Measurements from ENCODE around the gene KIAA1217.

The KIAA1217 gene

GRCh38 chr10:24215603-24216002, 6.7 kb downstream of the KIAA1217 start:
- Histone ChIP-seq H3K4me2 (no peak overlapping the region), H3K4me1 (ENCODE audit: low read depth, poor library complexity, severe bottlenecking) (peaks cover 1% of the 10 kb centered on the region)

GRCh38 chr10:24219963-24220362, 11.0 kb downstream of the KIAA1217 start:
- TF ChIP-seq CTCF (conservative IDR thresholded peaks at IDR 0.05; ENCODE audit: low read depth, low read length): no peak

More at GRCh38 chr10:24215603-24216002, 6.7 kb downstream of the KIAA1217 start:
- Histone ChIP-seq H3K27ac (no peak overlapping the region), H2AFZ (ENCODE audit: low read depth) (no peak overlapping the region), H4K20me1 (ENCODE audit: insufficient read depth) (no peaks in the 10 kb centered on the region), H3K36me3 (ENCODE audit: insufficient read depth) (no peaks in the 10 kb centered on the region), H3K9ac (no peak overlapping the region), H3K79me2 (ENCODE audit: insufficient read depth, low read depth) (no peaks in the 10 kb centered on the region), H3K27me3 (ENCODE audit: insufficient read depth, low read depth) (no peaks in the 10 kb centered on the region), H3K4me3 (IDR thresholded peaks at IDR 0.05; ENCODE audit: insufficient read depth, low read depth, low read length) (no peak overlapping the region)
- no peak for TF ChIP-seq CTCF (conservative IDR thresholded peaks at IDR 0.05; ENCODE audit: low read depth, low read length)

GRCh38 chr10:24223341-24223740, 14.4 kb downstream of the KIAA1217 start:
- H2AFZ ChIP-seq (ENCODE audit: low read depth): no peak overlapping the region
- H3K27ac ChIP-seq: no peak overlapping the region
- H3K36me3 ChIP-seq (ENCODE audit: insufficient read depth): no peaks in the 10 kb centered on the region
- no peak overlapping the region for H3K4me3 ChIP-seq (IDR thresholded peaks at IDR 0.05; ENCODE audit: insufficient read depth, low read depth, low read length)
- TF ChIP-seq CTCF (conservative IDR thresholded peaks at IDR 0.05; ENCODE audit: low read depth, low read length): no peak
- H3K79me2 ChIP-seq (ENCODE audit: insufficient read depth, low read depth): no peaks in the 10 kb centered on the region
- no peaks in the 10 kb centered on the region for H3K4me1 ChIP-seq (ENCODE audit: low read depth, poor library complexity, severe bottlenecking)
- no peaks in the 10 kb centered on the region for H3K27me3 ChIP-seq (ENCODE audit: insufficient read depth, low read depth)
- no peaks in the 10 kb centered on the region for H4K20me1 ChIP-seq (ENCODE audit: insufficient read depth)
- H3K4me2 ChIP-seq: no peak overlapping the region
- no peak overlapping the region for H3K9ac ChIP-seq

More at GRCh38 chr10:24219963-24220362, 11.0 kb downstream of the KIAA1217 start:
- H3K4me1 ChIP-seq (ENCODE audit: low read depth, poor library complexity, severe bottlenecking): no peaks in the 10 kb centered on the region
- no peaks in the 10 kb centered on the region for H4K20me1 ChIP-seq (ENCODE audit: insufficient read depth)
- H3K4me2 ChIP-seq: no peak overlapping the region
- no peaks in the 10 kb centered on the region for H3K27me3 ChIP-seq (ENCODE audit: insufficient read depth, low read depth)
- H3K27ac ChIP-seq: no peak overlapping the region
- H3K36me3 ChIP-seq (ENCODE audit: insufficient read depth): no peaks in the 10 kb centered on the region
- no peak overlapping the region for H3K4me3 ChIP-seq (IDR thresholded peaks at IDR 0.05; ENCODE audit: insufficient read depth, low read depth, low read length)
- no peak overlapping the region for H3K9ac ChIP-seq
- no peaks in the 10 kb centered on the region for H3K79me2 ChIP-seq (ENCODE audit: insufficient read depth, low read depth)
- no peak overlapping the region for H2AFZ ChIP-seq (ENCODE audit: low read depth)

GRCh38 chr10:24223953-24224352, 15.0 kb downstream of the KIAA1217 start:
- Histone ChIP-seq H3K79me2 (ENCODE audit: insufficient read depth, low read depth) (no peaks in the 10 kb centered on the region), H3K27me3 (ENCODE audit: insufficient read depth, low read depth) (no peaks in the 10 kb centered on the region), H3K36me3 (ENCODE audit: insufficient read depth) (no peaks in the 10 kb centered on the region), H3K4me1 (ENCODE audit: low read depth, poor library complexity, severe bottlenecking) (no peaks in the 10 kb centered on the region), H3K4me2 (no peak overlapping the region), H4K20me1 (ENCODE audit: insufficient read depth) (no peaks in the 10 kb centered on the region), H3K4me3 (IDR thresholded peaks at IDR 0.05; ENCODE audit: insufficient read depth, low read depth, low read length) (no peak overlapping the region), H2AFZ (ENCODE audit: low read depth) (no peak overlapping the region), H3K9ac (no peak overlapping the region), H3K27ac (no peak overlapping the region)
- no peak for TF ChIP-seq CTCF (conservative IDR thresholded peaks at IDR 0.05; ENCODE audit: low read depth, low read length)

All from KMS-11 (cell line).